Suprapubic skin (tissue), 3 donors: ENCODE data around the gene CRYBA1.
"Not testable (repeated sequence)": the region's sequence is repeated elsewhere in the genome, so short reads cannot be mapped to it uniquely, and the experiment has no call there.

Experiments
- EP300 ChIP-seq: sonication (generic); formaldehyde crosslinking; IDR thresholded peaks from one replicate; pipeline ENCODE4 v1.6.1; 2017; ENCODE audit warnings: antibody characterized with exemption
- POLR2A ChIP-seq, 2 donors: fragments of 450-650 bp; IDR thresholded peaks; one replicate each; pipeline ENCODE4 v1.6.1; 2017; ENCODE audit warnings: antibody characterized with exemption in 2 of 2, mild to moderate bottlenecking in 2 of 2, moderate library complexity in 2 of 2
- TF ChIP-seq, protein P1 (sequence below), 2 donors: fragments of 200-600 bp in 1 of 2; fragments of 450-650 bp in 1 of 2; sonication (generic) in 1 of 2; IDR thresholded peaks; one replicate each; pipeline ENCODE4 v1.5.1; 2016 to 2019; ENCODE audit warnings: antibody characterized with exemption in 2 of 2, mild to moderate bottlenecking in 1 of 2, moderate library complexity in 1 of 2

DNA sequence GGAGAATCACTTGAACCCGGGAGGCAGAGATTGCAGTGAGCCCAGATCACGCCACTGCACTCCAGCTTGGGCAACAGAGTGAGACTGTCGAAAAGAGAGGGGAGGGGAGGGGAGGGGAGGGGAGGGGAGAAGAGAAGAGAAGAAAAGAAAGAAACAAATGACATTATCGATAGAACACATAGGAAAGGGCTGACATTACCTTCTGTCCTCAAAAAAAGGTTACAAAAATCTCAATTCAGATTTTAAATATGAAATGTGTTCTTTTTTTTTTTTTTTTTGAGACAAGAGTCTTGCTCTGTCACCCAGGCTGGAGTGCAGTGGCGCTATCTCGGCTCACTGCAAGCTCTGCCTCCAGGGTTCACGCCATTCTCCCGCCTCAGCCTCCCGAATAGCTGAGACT is 25.3 kb downstream of the CRYBA1 start:
- TF ChIP-seq, protein P1, sequence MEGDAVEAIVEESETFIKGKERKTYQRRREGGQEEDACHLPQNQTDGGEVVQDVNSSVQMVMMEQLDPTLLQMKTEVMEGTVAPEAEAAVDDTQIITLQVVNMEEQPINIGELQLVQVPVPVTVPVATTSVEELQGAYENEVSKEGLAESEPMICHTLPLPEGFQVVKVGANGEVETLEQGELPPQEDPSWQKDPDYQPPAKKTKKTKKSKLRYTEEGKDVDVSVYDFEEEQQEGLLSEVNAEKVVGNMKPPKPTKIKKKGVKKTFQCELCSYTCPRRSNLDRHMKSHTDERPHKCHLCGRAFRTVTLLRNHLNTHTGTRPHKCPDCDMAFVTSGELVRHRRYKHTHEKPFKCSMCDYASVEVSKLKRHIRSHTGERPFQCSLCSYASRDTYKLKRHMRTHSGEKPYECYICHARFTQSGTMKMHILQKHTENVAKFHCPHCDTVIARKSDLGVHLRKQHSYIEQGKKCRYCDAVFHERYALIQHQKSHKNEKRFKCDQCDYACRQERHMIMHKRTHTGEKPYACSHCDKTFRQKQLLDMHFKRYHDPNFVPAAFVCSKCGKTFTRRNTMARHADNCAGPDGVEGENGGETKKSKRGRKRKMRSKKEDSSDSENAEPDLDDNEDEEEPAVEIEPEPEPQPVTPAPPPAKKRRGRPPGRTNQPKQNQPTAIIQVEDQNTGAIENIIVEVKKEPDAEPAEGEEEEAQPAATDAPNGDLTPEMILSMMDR (IDR thresholded peaks at IDR 0.05): not testable (repeated sequence)
- not testable (repeated sequence) for TF ChIP-seq POLR2A (IDR thresholded peaks at IDR 0.05); EP300
